B cell (primary cell): ENCODE results near the gene CCNI. TPM values are rescaled to one million over a fixed set of nuclear protein-coding genes. Genes with fewer than 3 reads are reported as not detected.
"Not testable (repeated sequence)": the region's sequence is repeated elsewhere in the genome, so short reads cannot be mapped to it uniquely, and the experiment has no call there.

Experiments used
- ATAC-seq: fragments of 200-7000 bp; cut with Tn5 transposase; one replicate; pipeline ENCODE4 v1.10.0; 2021; ENCODE audit warnings: low read depth, mild to moderate bottlenecking, moderate number of reproducible peaks, moderate library complexity
- CTCF ChIA-PET: fragments of 350-600 bp; sonication (Branson Sonifier 250); formaldehyde crosslinking; loops from one replicate; lab custom pipeline; 2021; ENCODE audit warnings: antibody characterized with exemption, inconsistent platforms; lab: Charles Lee
- POLR2A ChIA-PET: fragments of 350-600 bp; sonication (Branson Sonifier 250); formaldehyde crosslinking; loops from one replicate; lab custom pipeline; 2021; ENCODE audit warnings: antibody characterized with exemption; lab: Charles Lee
- DNase-seq: peaks from one replicate; pipeline ENCODE4 v3.0.0; 2013
- H2AFZ ChIP-seq: 2 replicates; pipeline ENCODE4 v1.6.1; 2012; ENCODE audit warnings: mild to moderate bottlenecking, low read depth, low read length; ENCODE audit not compliant: insufficient read depth, poor library complexity, severe bottlenecking
- H3K27ac ChIP-seq, 2 donors: 1 replicate in 1 of 2; 2 replicates in 1 of 2; pipeline ENCODE4 v1.5.1; 2012 to 2013; ENCODE audit warnings: low read length in 2 of 2, mild to moderate bottlenecking in 2 of 2, moderate library complexity in 1 of 2
- H3K27me3 ChIP-seq, 4 experiments: fragments of 200-600 bp in 1 of 4; sonication (generic) in 1 of 4; replicated peaks in 1 of 4; 1 replicate in 2 of 4; 2 replicates in 2 of 4; pipeline versions ENCODE4 v1.6.1 to v1.7.0; 2013 to 2016; ENCODE audit warnings: low read length in 3 of 4, mild to moderate bottlenecking in 2 of 4, mixed read lengths in 1 of 4, moderate library complexity in 1 of 4; ENCODE audit not compliant: insufficient read depth in 4 of 4, control insufficient read depth in 3 of 4; ENCODE audit errors: control extremely low read depth in 1 of 4
- H3K36me3 ChIP-seq, 2 experiments: replicated peaks in 1 of 2; 1 replicate in 1 of 2; 2 replicates in 1 of 2; pipeline versions ENCODE4 v1.6.1 to v1.7.1; 2013; ENCODE audit warnings: low read length in 1 of 2; ENCODE audit not compliant: insufficient read depth in 2 of 2, control insufficient read depth in 1 of 2; ENCODE audit errors: control extremely low read depth in 1 of 2, extremely low read depth in 1 of 2
- H3K4me1 ChIP-seq, 2 donors: fragments of 200-600 bp in 1 of 2; sonication (generic) in 1 of 2; 1 replicate in 1 of 2; 2 replicates in 1 of 2; pipeline versions ENCODE4 v1.5.1 to v1.6.1; 2013 to 2017; ENCODE audit warnings: low read length in 2 of 2; ENCODE audit not compliant: control insufficient read depth in 2 of 2, insufficient read depth in 2 of 2
- H3K4me2 ChIP-seq: replicated peaks from 2 replicates; pipeline ENCODE3; 2012; ENCODE audit warnings: mild to moderate bottlenecking, low read depth, low read length; ENCODE audit not compliant: poor library complexity, severe bottlenecking
- H3K4me3 ChIP-seq, 5 experiments: fragments of 200-600 bp in 1 of 5; sonication (generic) in 1 of 5; 1 replicate in 3 of 5; 2 replicates in 2 of 5; pipeline versions ENCODE4 v1.5.1 to v1.7.0; 2011 to 2016; ENCODE audit warnings: low read length in 4 of 5, mild to moderate bottlenecking in 4 of 5, low read depth in 2 of 5, control low read depth in 1 of 5, moderate library complexity in 1 of 5; ENCODE audit not compliant: insufficient read depth in 1 of 5; ENCODE audit errors: control extremely low read depth in 1 of 5, extremely low read depth in 1 of 5
- H3K79me2 ChIP-seq: fragments of 200-600 bp; sonication (generic); one replicate; pipeline ENCODE4 v1.6.0; 2016; ENCODE audit warnings: low read length; ENCODE audit not compliant: control insufficient read depth, insufficient read depth
- H3K9ac ChIP-seq: fragments of 200-600 bp; sonication (generic); 2 replicates; pipeline ENCODE4 v1.6.1; 2017; ENCODE audit warnings: mild to moderate bottlenecking, low read length, moderate library complexity
- H3K9me3 ChIP-seq, 3 donors: one replicate each; pipeline versions ENCODE4 v1.6.1 to v1.7.1; 2013; ENCODE audit warnings: low read length in 2 of 3; ENCODE audit not compliant: control insufficient read depth in 2 of 3, insufficient read depth in 1 of 3; ENCODE audit errors: control extremely low read depth in 1 of 3
- H4K20me1 ChIP-seq: 2 replicates; pipeline ENCODE4 v1.6.0; 2012; ENCODE audit warnings: mild to moderate bottlenecking, low read length; ENCODE audit not compliant: insufficient read depth, control insufficient read depth, poor library complexity, severe bottlenecking
- H3K27ac Mint-ChIP-seq: one replicate; pipeline ENCODE4 v1.8.0; 2021; ENCODE audit warnings: mixed read lengths
- H3K27me3 Mint-ChIP-seq: one replicate; pipeline ENCODE4 v1.8.0; 2021; ENCODE audit warnings: mixed read lengths
- H3K4me1 Mint-ChIP-seq: one replicate; pipeline ENCODE4 v1.8.0; 2021; ENCODE audit warnings: mixed read lengths
- H3K4me3 Mint-ChIP-seq: one replicate; pipeline ENCODE4 v1.8.0; 2021; ENCODE audit warnings: mixed read lengths
- H3K9me3 Mint-ChIP-seq: one replicate; pipeline ENCODE4 v1.8.0; 2022; ENCODE audit warnings: mixed read lengths; ENCODE audit not compliant: insufficient read depth
- CTCF ChIP-seq: fragments of 200-600 bp; IDR thresholded peaks from one replicate; pipeline ENCODE4 v1.8.0; 2022; ENCODE audit warnings: antibody characterized with exemption, mild to moderate bottlenecking
- EZH2 ChIP-seq: IDR thresholded peaks from 2 replicates; pipeline ENCODE4 v1.6.1; 2012; ENCODE audit warnings: borderline replicate concordance, low read depth, mild to moderate bottlenecking, moderate library complexity, low read length; ENCODE audit not compliant: insufficient read depth, poor library complexity, severe bottlenecking
- WGBS: methylation state at CpG from one replicate; pipeline ENCODE4 v1.1.5; 2013; ENCODE audit warnings: missing lambda C conversion rate; ENCODE audit not compliant: insufficient coverage; 5-methylcytosine and 5-hydroxymethylcytosine counted together
- intact Hi-C: fragments of 100-400 bp; cut with micrococcal nuclease; formaldehyde crosslinking; loops from one replicate; pipeline ENCODE4 v1.10.0; 2022
- polyA plus RNA-seq: library from polyadenylated mRNA; depleted of rRNA; stranded (reverse); fragments of >200 nt; gene quantifications from 2 replicates; pipeline ENCODE4 v1.2.3, GENCODE V29; 2012
- total RNA-seq, 2 donors: library from RNA; stranded (reverse); fragments of 120-200 nt in 1 of 2; gene quantifications; 1 replicate in 1 of 2; 2 replicates in 1 of 2; pipeline versions ENCODE4 v1.2.3 to v1.2.4, GENCODE V29; 2013 to 2022

The CCNI gene
- total and polyA plus RNA-seq, 2 donors (not counting 1 experiment from before 2014, with no cell fraction given) = 95.1 to 314 TPM

- Histone ChIP-seq H3K4me2 (no peak overlapping the region), H3K4me1 (no peaks in the 10 kb centered on the region), H3K4me3 (no peak overlapping the region), H3K9ac (no peak overlapping the region), H2AFZ (no peak overlapping the region), H3K36me3 (peaks cover 1 to 17% of the 10 kb centered on the region in 2 experiments), H3K27me3 (no peaks in the 10 kb centered on the region), H4K20me1 (no peaks in the 10 kb centered on the region), H3K27ac (no peak overlapping the region), H3K79me2 (no peaks in the 10 kb centered on the region), H3K9me3 (no peaks in the 10 kb centered on the region)
- no peaks in the 10 kb centered on the region for H3K4me1 Mint-ChIP-seq
- 100% methylated on average over 3 of the region's 5 CpGs for WGBS
- H3K27ac Mint-ChIP-seq = no peak overlapping the region
- no peak overlapping the region for H3K4me3 Mint-ChIP-seq
- CTCF ChIA-PET = interaction anchor here (0.6 to 5.9 kb wide), 2 partner anchors 12 to 162 kb away, joined by 3 to 40 read pairs; no protein-coding TSS in a partner anchor
- no peak for TF ChIP-seq EZH2
- no peak for TF ChIP-seq CTCF
- intact Hi-C loops = no loop called here
- DNase-seq (no peak), ATAC-seq (no peak)
- H3K27me3 Mint-ChIP-seq = no peaks in the 10 kb centered on the region
- POLR2A ChIA-PET = no interaction called here
- H3K9me3 Mint-ChIP-seq = no peaks in the 10 kb centered on the region
Observed at GRCh38 chr4:77031544-77031943, 44.2 kb downstream of the CCNI start.

GRCh38 chr4:77029757-77030156, 46.0 kb downstream of the CCNI start:
- H4K20me1 ChIP-seq, H2AFZ ChIP-seq, H3K27ac Mint-ChIP-seq, H3K4me2 ChIP-seq, POLR2A ChIA-PET, H3K27ac ChIP-seq, H3K9me3 ChIP-seq, H3K4me3 Mint-ChIP-seq, H3K9ac ChIP-seq, intact Hi-C loops, H3K9me3 Mint-ChIP-seq, H3K27me3 ChIP-seq, H3K79me2 ChIP-seq, ATAC-seq, H3K4me3 ChIP-seq, DNase-seq, H3K27me3 Mint-ChIP-seq, H3K4me1 Mint-ChIP-seq, H3K4me1 ChIP-seq: not testable (repeated sequence)
- CTCF ChIA-PET = interaction anchor here (0.8 to 2.6 kb wide), 3 partner anchors 10 to 174 kb away, joined by 3 to 6 read pairs (median 3); no protein-coding TSS in a partner anchor
- peaks cover 1 to 17% of the 10 kb centered on the region in 2 experiments for H3K36me3 ChIP-seq
- 98% methylated on average over 6 of the region's 7 CpGs for WGBS
